Immature natural killer cell (primary cell): Measurements from ENCODE around the gene VTI1A. TPM values are rescaled to one million over a fixed set of nuclear protein-coding genes. Genes with fewer than 3 reads are reported as not detected.

Experiments
- DNase-seq, 3 donors: peaks; one replicate each; pipeline ENCODE4 v3.0.0; 2022; ENCODE audit warnings: mixed read lengths in 1 of 3
- H3K27ac Mint-ChIP-seq, 6 donors: one replicate each; pipeline ENCODE4 v1.8.0; 2020; ENCODE audit warnings: mixed read lengths in 6 of 6, mild to moderate bottlenecking in 5 of 6, inconsistent platforms in 4 of 6, moderate library complexity in 3 of 6
- H3K27me3 Mint-ChIP-seq, 3 donors: one replicate each; pipeline ENCODE4 v1.8.0; 2020 to 2021; ENCODE audit warnings: low read depth in 3 of 3, mild to moderate bottlenecking in 3 of 3, mixed read lengths in 3 of 3, moderate library complexity in 3 of 3, inconsistent platforms in 1 of 3
- H3K36me3 Mint-ChIP-seq, 3 donors: one replicate each; pipeline ENCODE4 v1.8.0; 2020; ENCODE audit warnings: mixed read lengths in 3 of 3, inconsistent platforms in 2 of 3, mild to moderate bottlenecking in 2 of 3
- H3K4me1 Mint-ChIP-seq, 2 donors: one replicate each; pipeline ENCODE4 v1.8.0; 2020; ENCODE audit warnings: inconsistent platforms in 2 of 2, mild to moderate bottlenecking in 2 of 2, mixed read lengths in 2 of 2, moderate library complexity in 1 of 2
- H3K4me3 Mint-ChIP-seq, 5 donors: one replicate each; pipeline ENCODE4 v1.8.0; 2020; ENCODE audit warnings: mild to moderate bottlenecking in 5 of 5, mixed read lengths in 5 of 5, inconsistent platforms in 3 of 5, moderate library complexity in 3 of 5
- H3K9me3 Mint-ChIP-seq, 6 donors: one replicate each; pipeline ENCODE4 v1.8.0; 2020; ENCODE audit warnings: mild to moderate bottlenecking in 6 of 6, mixed read lengths in 6 of 6, inconsistent platforms in 4 of 6, moderate library complexity in 3 of 6
- polyA plus RNA-seq, 3 donors: library from polyadenylated mRNA; unstranded; fragments of 300-500 nt; fragmentation: Illumina TruSeq; gene quantifications; one replicate each; pipeline ENCODE4 v1.2.3, GENCODE V29; 2021

Gene VTI1A
- polyA plus RNA-seq, 3 donors from 2014 or later, result 15.0 to 40.2 (median 31.2) TPM

- Mint-ChIP-seq H3K27me3 (peaks cover 0 to 1% (median 0%) of the 10 kb centered on the region in 3 donors), H3K4me3 (no peak overlapping the region), H3K27ac (no peak overlapping the region), H3K4me1 (no peaks in the 10 kb centered on the region), H3K9me3 (no peaks in the 10 kb centered on the region), H3K36me3 (peaks cover 0 to 15% (median 10%) of the 10 kb centered on the region in 3 donors)
- DNase-seq, result no peak
Observed at GRCh38 chr10:112548535-112549276, 101.7 kb downstream of the VTI1A start.

DNA sequence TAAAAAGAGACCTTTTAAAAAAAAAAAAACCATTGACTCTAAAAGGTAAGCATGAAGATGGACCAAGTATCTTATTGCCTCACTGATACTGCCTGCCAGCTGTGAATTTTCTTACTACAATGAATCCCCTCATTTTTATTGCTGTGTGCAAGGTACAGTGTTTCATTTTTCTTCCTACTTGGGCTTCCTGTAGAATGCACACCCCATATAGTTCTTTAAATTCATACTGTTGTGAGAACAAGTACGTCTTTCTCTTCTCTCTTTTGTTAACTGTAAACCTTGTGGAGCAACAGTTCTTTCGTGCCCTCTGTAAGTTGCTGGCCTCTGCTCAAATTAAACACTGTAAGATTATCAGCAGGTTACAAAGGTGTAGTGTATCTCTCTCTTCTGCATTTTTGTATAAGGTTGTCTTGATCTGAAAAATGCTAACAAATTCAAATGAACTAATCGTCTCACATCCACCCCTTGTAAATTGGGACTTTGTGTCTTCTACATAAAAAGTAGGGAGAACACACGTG, 105.6 kb downstream of the VTI1A start:
- peaks cover 0 to 11% (median 10%) of the 10 kb centered on the region in 3 donors for H3K36me3 Mint-ChIP-seq
- H3K27me3 Mint-ChIP-seq, result peaks cover 0 to 1% (median 0%) of the 10 kb centered on the region in 3 donors
- no peak overlapping the region for H3K4me3 Mint-ChIP-seq
- no peaks in the 10 kb centered on the region for H3K4me1 Mint-ChIP-seq
- no peak for DNase-seq
- no peak overlapping the region for H3K27ac Mint-ChIP-seq
- no peaks in the 10 kb centered on the region for H3K9me3 Mint-ChIP-seq

DNA sequence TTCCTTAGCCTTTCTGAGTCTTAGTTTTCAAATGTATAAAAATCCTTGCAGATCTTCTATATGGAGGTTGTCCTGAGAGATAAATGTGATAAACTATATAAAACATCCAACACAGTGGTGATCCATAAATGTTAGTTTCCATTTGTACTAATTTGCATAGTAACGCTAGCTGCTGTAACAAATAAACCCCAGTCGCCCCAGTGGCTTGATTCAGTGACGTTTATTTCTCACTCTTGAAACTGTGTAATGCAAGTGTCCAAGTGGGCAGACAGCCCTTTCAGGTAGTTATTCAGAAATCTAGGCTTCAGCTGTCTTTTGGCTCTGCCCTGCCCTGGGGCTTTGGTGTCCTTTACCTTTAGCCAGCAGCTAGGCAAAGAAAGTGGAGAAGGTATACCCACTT, 106.3 kb downstream of the VTI1A start:
- Mint-ChIP-seq H3K4me1 (no peaks in the 10 kb centered on the region), H3K36me3 (peaks cover 0 to 11% (median 10%) of the 10 kb centered on the region in 3 donors), H3K27me3 (peaks cover 0 to 1% (median 0%) of the 10 kb centered on the region in 3 donors), H3K9me3 (no peaks in the 10 kb centered on the region), H3K4me3 (no peak overlapping the region), H3K27ac (no peak overlapping the region)
- no peak for DNase-seq

- Mint-ChIP-seq H3K9me3 (no peaks in the 10 kb centered on the region), H3K4me1 (no peaks in the 10 kb centered on the region), H3K27me3 (peaks cover 0 to under 1% (median 0%) of the 10 kb centered on the region in 3 donors), H3K4me3 (no peak overlapping the region), H3K36me3 (peaks cover 0 to 8% (median 4%) of the 10 kb centered on the region in 3 donors), H3K27ac (no peak overlapping the region)
- no peak for DNase-seq
Observed at GRCh38 chr10:112554263-112554662, 107.2 kb downstream of the VTI1A start.

DNA sequence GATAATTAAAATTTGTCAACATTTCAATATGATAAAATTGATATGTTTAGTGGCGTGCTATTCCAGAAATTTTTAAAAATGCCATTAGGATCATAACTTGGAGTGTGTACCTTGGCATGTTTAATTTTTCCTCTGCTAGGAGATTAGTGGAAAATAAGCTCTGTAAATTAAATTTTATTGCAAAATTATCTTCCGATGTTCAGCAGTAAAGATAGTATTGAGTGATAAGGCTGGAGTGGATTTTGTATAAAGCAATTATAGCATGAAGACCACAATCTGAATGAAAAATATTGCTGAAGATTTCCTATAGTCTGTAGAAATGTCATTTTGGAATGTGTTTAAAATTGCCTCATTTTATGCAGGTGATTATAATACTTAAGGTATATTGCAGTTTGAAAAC, 110.2 kb downstream of the VTI1A start:
- Mint-ChIP-seq H3K27me3 (peaks cover 0 to 3% (median 0%) of the 10 kb centered on the region in 3 donors), H3K9me3 (no peaks in the 10 kb centered on the region), H3K36me3 (peaks cover 0 to 6% (median 4%) of the 10 kb centered on the region in 3 donors), H3K4me1 (no peaks in the 10 kb centered on the region), H3K27ac (no peak overlapping the region), H3K4me3 (no peak overlapping the region)
- no peak for DNase-seq

DNA sequence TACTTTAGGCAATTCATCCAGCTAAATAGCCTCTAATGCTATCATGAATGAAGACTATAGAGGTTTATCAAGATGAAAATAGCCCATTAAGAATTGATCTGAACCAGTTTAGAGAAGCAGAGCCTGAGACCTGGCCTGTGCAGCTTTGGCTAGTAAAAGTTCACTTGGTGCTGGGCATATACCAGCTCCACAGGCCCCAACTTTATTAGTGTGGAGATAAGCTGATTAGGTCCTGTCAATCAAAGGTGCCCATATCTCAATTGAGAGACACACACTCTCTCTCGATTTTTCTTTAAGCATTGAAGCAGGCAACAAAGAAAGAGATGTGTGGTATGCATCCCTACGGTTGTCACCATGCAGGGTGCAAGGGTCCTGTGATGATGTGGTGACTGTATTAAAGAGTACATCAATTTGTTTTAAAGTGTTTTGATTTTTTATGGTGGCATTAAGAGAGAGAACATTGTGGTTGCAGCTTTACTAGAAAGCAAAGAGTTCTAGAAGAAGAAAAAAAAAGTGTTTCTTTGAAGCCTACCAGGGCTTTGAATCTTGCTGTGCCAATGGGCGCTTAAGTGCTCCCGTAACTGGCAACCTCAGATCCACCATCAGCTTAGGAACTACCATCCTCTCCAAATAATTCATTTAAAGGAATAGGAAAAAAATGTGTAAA, 111.6 kb downstream of the VTI1A start:
- no peak overlapping the region for H3K4me3 Mint-ChIP-seq
- no peaks in the 10 kb centered on the region for H3K4me1 Mint-ChIP-seq
- H3K36me3 Mint-ChIP-seq, result no peaks in the 10 kb centered on the region
- H3K9me3 Mint-ChIP-seq, result no peaks in the 10 kb centered on the region
- DNase-seq, result no peak
- peaks cover 0 to 3% (median 0%) of the 10 kb centered on the region in 3 donors for H3K27me3 Mint-ChIP-seq
- no peak overlapping the region for H3K27ac Mint-ChIP-seq

DNA sequence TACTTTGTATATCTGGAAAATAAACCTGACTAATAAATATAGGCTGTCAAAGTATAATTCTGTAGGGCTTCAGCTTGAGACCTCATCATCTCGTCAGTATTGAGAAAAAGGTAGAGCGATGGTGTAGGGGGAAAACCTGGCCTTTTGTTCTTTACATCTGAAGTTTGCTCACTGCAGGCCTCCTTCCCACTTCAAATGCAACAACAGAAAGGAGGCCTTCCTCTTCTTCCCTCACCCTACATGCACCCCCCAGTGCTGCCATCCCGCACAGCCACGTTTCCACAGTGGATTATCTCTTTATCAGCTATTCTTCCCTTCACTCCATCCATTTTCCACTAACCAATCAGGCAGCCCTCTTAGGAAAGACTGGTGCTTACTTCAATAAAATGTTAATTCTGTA, 112.3 kb downstream of the VTI1A start:
- H3K27ac Mint-ChIP-seq, result peak overlapping the region in 1 of 6 donors; percentile 25
- H3K4me3 Mint-ChIP-seq, result no peak overlapping the region
- H3K36me3 Mint-ChIP-seq, result no peaks in the 10 kb centered on the region
- H3K9me3 Mint-ChIP-seq, result no peaks in the 10 kb centered on the region
- DNase-seq, result no peak
- peaks cover 0 to 3% (median 0%) of the 10 kb centered on the region in 3 donors for H3K27me3 Mint-ChIP-seq
- H3K4me1 Mint-ChIP-seq, result no peaks in the 10 kb centered on the region

DNA sequence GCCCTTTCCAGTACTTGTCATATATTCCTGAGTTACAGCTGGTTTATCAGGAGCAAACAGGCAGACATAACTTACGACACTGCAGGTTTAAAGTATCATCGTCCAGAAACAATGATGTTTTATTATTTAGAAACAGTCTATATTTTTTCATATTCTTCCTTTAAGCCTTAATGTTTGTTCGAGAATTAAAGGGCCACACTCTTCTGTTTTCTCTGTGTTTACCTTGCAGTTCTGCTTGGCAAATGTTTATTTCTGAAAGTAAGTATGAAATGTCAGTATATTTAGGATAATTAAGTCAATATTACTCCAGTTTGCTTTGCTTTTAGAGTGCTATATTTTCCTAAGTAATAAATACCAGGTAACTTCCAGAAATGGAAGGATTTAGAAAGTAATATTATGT, 115.1 kb downstream of the VTI1A start:
- Mint-ChIP-seq H3K27me3 (peaks cover 0 to 3% (median 0%) of the 10 kb centered on the region in 3 donors), H3K36me3 (no peaks in the 10 kb centered on the region), H3K4me1 (no peaks in the 10 kb centered on the region), H3K9me3 (no peaks in the 10 kb centered on the region), H3K27ac (no peak overlapping the region), H3K4me3 (no peak overlapping the region)
- DNase-seq, result no peak

- H3K9me3 Mint-ChIP-seq, result no peaks in the 10 kb centered on the region
- no peaks in the 10 kb centered on the region for H3K4me1 Mint-ChIP-seq
- H3K4me3 Mint-ChIP-seq, result no peak overlapping the region
- no peaks in the 10 kb centered on the region for H3K36me3 Mint-ChIP-seq
- DNase-seq, result no peak
- peaks cover 0 to 3% (median 0%) of the 10 kb centered on the region in 3 donors for H3K27me3 Mint-ChIP-seq
- no peak overlapping the region for H3K27ac Mint-ChIP-seq
Observed at GRCh38 chr10:112562809-112563663, 116.0 kb downstream of the VTI1A start.

- Mint-ChIP-seq H3K9me3 (no peaks in the 10 kb centered on the region), H3K36me3 (no peaks in the 10 kb centered on the region), H3K27ac (no peak overlapping the region), H3K4me3 (no peak overlapping the region), H3K27me3 (peaks cover 0 to 2% (median 0%) of the 10 kb centered on the region in 3 donors), H3K4me1 (no peaks in the 10 kb centered on the region)
- DNase-seq, result no peak
Observed at GRCh38 chr10:112564337-112564736, 117.3 kb downstream of the VTI1A start.

GRCh38 chr10:112565434-112566053, 118.5 kb downstream of the VTI1A start:
- no peak overlapping the region for H3K27ac Mint-ChIP-seq
- H3K9me3 Mint-ChIP-seq, result no peaks in the 10 kb centered on the region
- no peaks in the 10 kb centered on the region for H3K27me3 Mint-ChIP-seq
- H3K4me1 Mint-ChIP-seq, result no peaks in the 10 kb centered on the region
- no peak overlapping the region for H3K4me3 Mint-ChIP-seq
- DNase-seq, result peak in 1 of 3 donors; percentile 6
- no peaks in the 10 kb centered on the region for H3K36me3 Mint-ChIP-seq

- no peaks in the 10 kb centered on the region for H3K9me3 Mint-ChIP-seq
- no peak overlapping the region for H3K27ac Mint-ChIP-seq
- H3K36me3 Mint-ChIP-seq, result peaks cover 3 to 7% (median 4%) of the 10 kb centered on the region in 3 donors
- H3K4me3 Mint-ChIP-seq, result no peak overlapping the region
- H3K27me3 Mint-ChIP-seq, result no peaks in the 10 kb centered on the region
- no peaks in the 10 kb centered on the region for H3K4me1 Mint-ChIP-seq
- DNase-seq, result no peak
Observed at GRCh38 chr10:112570585-112570984, 123.6 kb downstream of the VTI1A start.

GRCh38 chr10:112579578-112579977, 132.6 kb downstream of the VTI1A start:
- H3K27ac Mint-ChIP-seq, result no peak overlapping the region
- no peak overlapping the region for H3K4me3 Mint-ChIP-seq
- no peak for DNase-seq
- no peaks in the 10 kb centered on the region for H3K4me1 Mint-ChIP-seq
- peaks cover 0 to 2% (median 0%) of the 10 kb centered on the region in 3 donors for H3K27me3 Mint-ChIP-seq
- no peaks in the 10 kb centered on the region for H3K9me3 Mint-ChIP-seq
- peaks cover 4 to 20% (median 9%) of the 10 kb centered on the region in 3 donors for H3K36me3 Mint-ChIP-seq
